KMS-11 (cell line): Measurements from ENCODE around the gene KLHDC9.

Experiments
- H2AFZ ChIP-seq: fragments of 200-600 bp; sonication (generic); 2 replicates; pipeline ENCODE4 v1.6.1; 2016; ENCODE audit warnings: antibody characterized with exemption, mixed run types, low read depth
- H3K27ac ChIP-seq: fragments of 200-600 bp; sonication (generic); 2 replicates; pipeline ENCODE4 v1.6.1; 2016; ENCODE audit warnings: mild to moderate bottlenecking, mixed run types
- H3K27me3 ChIP-seq: fragments of 200-600 bp; sonication (generic); 2 replicates; pipeline ENCODE4 v1.6.1; 2017; ENCODE audit warnings: mild to moderate bottlenecking, low read depth, mixed run types, moderate library complexity; ENCODE audit not compliant: insufficient read depth
- H3K36me3 ChIP-seq: fragments of 200-600 bp; sonication (generic); 2 replicates; pipeline ENCODE4 v1.6.1; 2017; ENCODE audit warnings: mild to moderate bottlenecking, mixed run types; ENCODE audit not compliant: insufficient read depth
- H3K4me1 ChIP-seq: fragments of 200-600 bp; sonication (generic); 2 replicates; pipeline ENCODE4 v1.6.1; 2016; ENCODE audit warnings: mild to moderate bottlenecking, low read depth, mixed run types; ENCODE audit not compliant: poor library complexity, severe bottlenecking
- H3K4me2 ChIP-seq: fragments of 200-600 bp; sonication (generic); 2 replicates; pipeline ENCODE4 v1.7.0; 2016; ENCODE audit warnings: mild to moderate bottlenecking, mixed run types
- H3K4me3 ChIP-seq: fragments of 200-600 bp; sonication (generic); IDR thresholded peaks from 2 replicates; pipeline ENCODE4 v1.6.1; 2017; ENCODE audit warnings: low read depth, low read length, mixed read lengths; ENCODE audit not compliant: insufficient read depth
- H3K79me2 ChIP-seq: fragments of 200-600 bp; sonication (generic); 2 replicates; pipeline ENCODE4 v1.6.1; 2016; ENCODE audit warnings: low read depth, mixed run types; ENCODE audit not compliant: insufficient read depth
- H3K9ac ChIP-seq: fragments of 200-600 bp; sonication (generic); 2 replicates; pipeline ENCODE4 v1.6.1; 2016; ENCODE audit warnings: mild to moderate bottlenecking, mixed run types
- H4K20me1 ChIP-seq: fragments of 200-600 bp; sonication (generic); 2 replicates; pipeline ENCODE4 v1.6.1; 2016; ENCODE audit warnings: mild to moderate bottlenecking, mixed run types; ENCODE audit not compliant: insufficient read depth
- CTCF ChIP-seq: fragments of 200-600 bp; sonication (generic); conservative IDR thresholded peaks from 2 replicates; pipeline ENCODE4 v1.6.1; 2017; ENCODE audit warnings: low read depth, mild to moderate bottlenecking, antibody characterized with exemption, low read length, moderate library complexity, mixed read lengths

KLHDC9 gene

DNA sequence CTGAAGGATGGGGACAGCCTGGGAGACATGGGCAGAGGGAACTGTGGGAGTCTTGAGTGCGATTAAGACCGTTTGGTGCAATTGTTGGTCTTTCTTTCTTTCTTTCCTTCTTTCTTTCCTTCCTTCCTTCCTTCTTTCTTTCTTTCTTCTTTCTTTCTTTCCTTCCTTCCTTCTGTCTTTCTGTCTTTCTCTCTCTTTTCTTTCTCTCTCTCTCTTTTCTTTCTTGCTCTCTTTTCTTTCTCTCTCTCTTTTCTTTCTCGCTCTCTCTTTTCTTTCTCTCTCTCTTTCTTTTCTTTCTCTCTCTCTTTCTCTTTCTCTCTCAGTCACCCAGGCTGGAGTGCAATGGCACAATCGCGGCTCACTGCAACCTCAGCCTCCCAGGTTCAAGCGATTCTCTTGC lies 2.9 kb upstream of the KLHDC9 start:
- no peak overlapping the region for H2AFZ ChIP-seq
- no peak overlapping the region for H3K4me3 ChIP-seq
- no peak overlapping the region for H3K27ac ChIP-seq
- TF ChIP-seq CTCF, result no peak
- no peaks in the 10 kb centered on the region for H3K79me2 ChIP-seq
- no peak overlapping the region for H3K4me2 ChIP-seq
- H3K36me3 ChIP-seq, result no peaks in the 10 kb centered on the region
- no peak overlapping the region for H3K9ac ChIP-seq
- H3K4me1 ChIP-seq, result peaks cover 16% of the 10 kb centered on the region
- H4K20me1 ChIP-seq, result no peaks in the 10 kb centered on the region
- no peaks in the 10 kb centered on the region for H3K27me3 ChIP-seq

GRCh38 chr1:161096015-161096414 lies 2.1 kb upstream of the KLHDC9 start:
- Histone ChIP-seq H3K36me3 (peaks cover 4% of the 10 kb centered on the region; the same call in 1 of the 2 replicates), H3K4me3 (no peak overlapping the region), H4K20me1 (no peaks in the 10 kb centered on the region), H3K79me2 (no peaks in the 10 kb centered on the region), H3K4me2 (no peak overlapping the region), H3K9ac (no peak overlapping the region), H3K27ac (no peak overlapping the region), H3K4me1 (peaks cover 16% of the 10 kb centered on the region), H3K27me3 (no peaks in the 10 kb centered on the region), H2AFZ (no peak overlapping the region)
- TF ChIP-seq CTCF, result no peak

DNA sequence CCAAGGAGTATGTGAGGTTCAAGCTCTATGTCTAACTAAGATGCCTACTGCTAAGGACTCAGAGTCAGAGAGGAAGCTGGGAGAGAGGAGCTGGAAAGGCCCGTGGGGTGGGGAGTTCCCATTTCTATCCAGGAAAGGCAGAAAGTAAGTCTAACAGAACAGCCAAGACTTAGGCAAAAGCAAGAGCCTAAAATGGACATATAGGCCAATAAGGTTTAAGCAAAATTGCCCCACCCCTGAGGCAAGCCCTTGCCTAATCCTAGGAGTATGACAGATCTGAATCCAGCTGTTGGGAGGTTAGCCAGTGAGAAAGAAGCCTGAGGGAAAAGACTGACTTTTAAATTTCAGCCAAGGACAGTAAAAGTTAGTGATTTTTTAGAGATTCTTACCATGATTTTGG lies 1.6 kb upstream of the KLHDC9 start:
- no peak for TF ChIP-seq CTCF
- H4K20me1 ChIP-seq, result no peaks in the 10 kb centered on the region
- no peak overlapping the region for H3K9ac ChIP-seq
- no peak overlapping the region for H2AFZ ChIP-seq
- no peak overlapping the region for H3K4me3 ChIP-seq
- no peaks in the 10 kb centered on the region for H3K79me2 ChIP-seq
- peaks cover 4% of the 10 kb centered on the region; the same call in 1 of the 2 replicates for H3K36me3 ChIP-seq
- no peak overlapping the region for H3K4me2 ChIP-seq
- H3K27me3 ChIP-seq, result no peaks in the 10 kb centered on the region
- H3K27ac ChIP-seq, result no peak overlapping the region
- peaks cover 16% of the 10 kb centered on the region for H3K4me1 ChIP-seq

DNA sequence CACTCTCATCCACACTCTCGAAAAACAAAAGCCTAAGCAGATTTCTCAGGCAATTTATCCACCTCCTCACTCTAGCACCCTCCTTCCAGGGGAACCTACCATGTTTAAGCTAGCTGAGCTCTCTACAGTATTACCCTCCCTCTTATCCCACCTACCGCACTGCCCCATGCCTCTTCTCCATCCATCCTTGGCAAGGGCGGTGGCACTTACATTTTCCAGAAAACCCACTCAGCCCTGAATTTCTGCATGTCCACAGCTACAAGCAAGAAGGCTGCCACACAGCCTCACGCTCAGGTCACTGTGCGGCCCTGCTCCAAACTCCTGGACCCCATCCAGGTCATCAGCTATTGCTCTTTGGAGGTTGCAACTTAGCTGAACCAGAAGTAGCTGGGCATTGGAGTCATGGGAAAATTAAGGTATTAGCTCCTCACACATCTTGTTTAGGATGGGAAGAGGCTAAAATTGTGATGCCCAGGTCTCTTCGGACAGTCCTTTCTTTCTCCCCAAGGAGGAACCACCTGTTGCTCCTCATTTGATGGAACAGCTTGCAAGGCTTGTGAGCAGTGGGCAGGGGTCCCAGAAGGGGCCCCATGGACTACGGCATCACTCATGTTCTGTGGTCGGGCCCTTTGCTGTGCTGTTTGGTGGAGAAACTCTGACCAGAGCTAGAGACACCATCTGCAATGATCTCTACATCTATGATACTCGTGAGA lies 1.1 kb downstream of the KLHDC9 start:
- peak overlapping the region; percentile 90; the same call in 1 of the 2 replicates for H2AFZ ChIP-seq
- H3K9ac ChIP-seq, result no peak overlapping the region; the same call in 1 of the 2 replicates
- peaks cover 4% of the 10 kb centered on the region; the same call in 1 of the 2 replicates for H3K36me3 ChIP-seq
- H3K27me3 ChIP-seq, result no peaks in the 10 kb centered on the region
- peaks cover 16% of the 10 kb centered on the region for H3K4me1 ChIP-seq
- H3K4me2 ChIP-seq, result peak overlapping the region; percentile 97
- TF ChIP-seq CTCF, result no peak
- peaks cover 4% of the 10 kb centered on the region; the same call in 1 of the 2 replicates for H4K20me1 ChIP-seq
- H3K27ac ChIP-seq, result no peak overlapping the region
- H3K79me2 ChIP-seq, result peaks cover 21% of the 10 kb centered on the region; the same call in 1 of the 2 replicates
- peak overlapping the region; percentile 99 for H3K4me3 ChIP-seq
